ENCODE measurements around the gene TAMM41.

DNA sequence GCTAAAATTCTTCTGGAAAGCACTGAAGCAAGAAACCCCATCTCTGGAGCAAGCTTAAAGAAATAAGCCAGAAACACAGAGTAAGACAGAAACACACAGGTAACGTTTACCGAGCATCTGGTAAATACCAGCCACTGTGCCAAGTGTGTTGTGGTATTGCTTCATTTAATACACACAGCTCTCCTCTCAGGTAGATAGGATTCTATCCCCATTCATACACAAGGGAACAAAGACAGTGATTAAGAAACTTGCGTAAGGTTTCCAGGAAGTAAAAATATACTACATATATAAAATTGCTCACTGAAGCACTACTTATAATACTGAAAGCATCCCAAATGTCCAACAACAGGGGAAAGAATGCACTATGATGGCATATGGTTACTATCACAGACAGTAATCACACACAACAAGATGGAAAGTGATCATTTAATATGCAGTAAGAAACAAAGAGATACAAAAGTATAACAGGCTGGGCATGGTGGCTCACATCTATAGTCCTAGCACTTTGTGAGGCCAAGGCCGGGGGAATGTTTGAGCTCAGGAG is 27.5 kb downstream of the TAMM41 start:
- TF ChIP-seq BCL11A (tag by site-specific recombination; IDR thresholded peaks at IDR 0.05; ENCODE audit: low read depth): no peak
- no peak for TF ChIP-seq ZNF274 (IDR thresholded peaks at IDR 0.05; ENCODE audit: low read length)
- no peak for TF ChIP-seq ZNF274 (tag by site-specific recombination; IDR thresholded peaks at IDR 0.05; ENCODE audit: borderline replicate concordance)
- TF ChIP-seq, protein P1, sequence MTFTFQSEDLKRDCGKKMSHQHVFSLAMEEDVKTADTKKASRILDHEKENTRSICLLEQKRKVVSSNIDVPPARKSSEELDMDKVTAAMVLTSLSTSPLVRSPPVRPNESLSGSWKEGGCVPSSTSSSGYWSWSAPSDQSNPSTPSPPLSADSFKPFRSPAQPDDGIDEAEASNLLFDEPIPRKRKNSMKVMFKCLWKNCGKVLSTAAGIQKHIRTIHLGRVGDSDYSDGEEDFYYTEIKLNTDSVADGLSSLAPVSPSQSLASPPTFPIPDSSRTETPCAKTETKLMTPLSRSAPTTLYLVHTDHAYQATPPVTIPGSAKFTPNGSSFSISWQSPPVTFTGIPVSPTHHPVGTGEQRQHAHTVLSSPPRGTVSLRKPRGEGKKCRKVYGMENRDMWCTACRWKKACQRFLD (tag by site-specific recombination; IDR thresholded peaks at IDR 0.05): no peak
- TF ChIP-seq, protein P2, sequence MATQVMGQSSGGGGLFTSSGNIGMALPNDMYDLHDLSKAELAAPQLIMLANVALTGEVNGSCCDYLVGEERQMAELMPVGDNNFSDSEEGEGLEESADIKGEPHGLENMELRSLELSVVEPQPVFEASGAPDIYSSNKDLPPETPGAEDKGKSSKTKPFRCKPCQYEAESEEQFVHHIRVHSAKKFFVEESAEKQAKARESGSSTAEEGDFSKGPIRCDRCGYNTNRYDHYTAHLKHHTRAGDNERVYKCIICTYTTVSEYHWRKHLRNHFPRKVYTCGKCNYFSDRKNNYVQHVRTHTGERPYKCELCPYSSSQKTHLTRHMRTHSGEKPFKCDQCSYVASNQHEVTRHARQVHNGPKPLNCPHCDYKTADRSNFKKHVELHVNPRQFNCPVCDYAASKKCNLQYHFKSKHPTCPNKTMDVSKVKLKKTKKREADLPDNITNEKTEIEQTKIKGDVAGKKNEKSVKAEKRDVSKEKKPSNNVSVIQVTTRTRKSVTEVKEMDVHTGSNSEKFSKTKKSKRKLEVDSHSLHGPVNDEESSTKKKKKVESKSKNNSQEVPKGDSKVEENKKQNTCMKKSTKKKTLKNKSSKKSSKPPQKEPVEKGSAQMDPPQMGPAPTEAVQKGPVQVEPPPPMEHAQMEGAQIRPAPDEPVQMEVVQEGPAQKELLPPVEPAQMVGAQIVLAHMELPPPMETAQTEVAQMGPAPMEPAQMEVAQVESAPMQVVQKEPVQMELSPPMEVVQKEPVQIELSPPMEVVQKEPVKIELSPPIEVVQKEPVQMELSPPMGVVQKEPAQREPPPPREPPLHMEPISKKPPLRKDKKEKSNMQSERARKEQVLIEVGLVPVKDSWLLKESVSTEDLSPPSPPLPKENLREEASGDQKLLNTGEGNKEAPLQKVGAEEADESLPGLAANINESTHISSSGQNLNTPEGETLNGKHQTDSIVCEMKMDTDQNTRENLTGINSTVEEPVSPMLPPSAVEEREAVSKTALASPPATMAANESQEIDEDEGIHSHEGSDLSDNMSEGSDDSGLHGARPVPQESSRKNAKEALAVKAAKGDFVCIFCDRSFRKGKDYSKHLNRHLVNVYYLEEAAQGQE (tag by site-specific recombination; IDR thresholded peaks at IDR 0.05): no peak
- TF ChIP-seq, protein P3, sequence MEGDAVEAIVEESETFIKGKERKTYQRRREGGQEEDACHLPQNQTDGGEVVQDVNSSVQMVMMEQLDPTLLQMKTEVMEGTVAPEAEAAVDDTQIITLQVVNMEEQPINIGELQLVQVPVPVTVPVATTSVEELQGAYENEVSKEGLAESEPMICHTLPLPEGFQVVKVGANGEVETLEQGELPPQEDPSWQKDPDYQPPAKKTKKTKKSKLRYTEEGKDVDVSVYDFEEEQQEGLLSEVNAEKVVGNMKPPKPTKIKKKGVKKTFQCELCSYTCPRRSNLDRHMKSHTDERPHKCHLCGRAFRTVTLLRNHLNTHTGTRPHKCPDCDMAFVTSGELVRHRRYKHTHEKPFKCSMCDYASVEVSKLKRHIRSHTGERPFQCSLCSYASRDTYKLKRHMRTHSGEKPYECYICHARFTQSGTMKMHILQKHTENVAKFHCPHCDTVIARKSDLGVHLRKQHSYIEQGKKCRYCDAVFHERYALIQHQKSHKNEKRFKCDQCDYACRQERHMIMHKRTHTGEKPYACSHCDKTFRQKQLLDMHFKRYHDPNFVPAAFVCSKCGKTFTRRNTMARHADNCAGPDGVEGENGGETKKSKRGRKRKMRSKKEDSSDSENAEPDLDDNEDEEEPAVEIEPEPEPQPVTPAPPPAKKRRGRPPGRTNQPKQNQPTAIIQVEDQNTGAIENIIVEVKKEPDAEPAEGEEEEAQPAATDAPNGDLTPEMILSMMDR (tag by site-specific recombination; IDR thresholded peaks at IDR 0.05): no peak
- TF ChIP-seq SP7 (tag by site-specific recombination; IDR thresholded peaks at IDR 0.05): no peak
- no peak for TF ChIP-seq ZNF112 (tag by site-specific recombination; IDR thresholded peaks at IDR 0.05)
- TF ChIP-seq, protein P4, sequence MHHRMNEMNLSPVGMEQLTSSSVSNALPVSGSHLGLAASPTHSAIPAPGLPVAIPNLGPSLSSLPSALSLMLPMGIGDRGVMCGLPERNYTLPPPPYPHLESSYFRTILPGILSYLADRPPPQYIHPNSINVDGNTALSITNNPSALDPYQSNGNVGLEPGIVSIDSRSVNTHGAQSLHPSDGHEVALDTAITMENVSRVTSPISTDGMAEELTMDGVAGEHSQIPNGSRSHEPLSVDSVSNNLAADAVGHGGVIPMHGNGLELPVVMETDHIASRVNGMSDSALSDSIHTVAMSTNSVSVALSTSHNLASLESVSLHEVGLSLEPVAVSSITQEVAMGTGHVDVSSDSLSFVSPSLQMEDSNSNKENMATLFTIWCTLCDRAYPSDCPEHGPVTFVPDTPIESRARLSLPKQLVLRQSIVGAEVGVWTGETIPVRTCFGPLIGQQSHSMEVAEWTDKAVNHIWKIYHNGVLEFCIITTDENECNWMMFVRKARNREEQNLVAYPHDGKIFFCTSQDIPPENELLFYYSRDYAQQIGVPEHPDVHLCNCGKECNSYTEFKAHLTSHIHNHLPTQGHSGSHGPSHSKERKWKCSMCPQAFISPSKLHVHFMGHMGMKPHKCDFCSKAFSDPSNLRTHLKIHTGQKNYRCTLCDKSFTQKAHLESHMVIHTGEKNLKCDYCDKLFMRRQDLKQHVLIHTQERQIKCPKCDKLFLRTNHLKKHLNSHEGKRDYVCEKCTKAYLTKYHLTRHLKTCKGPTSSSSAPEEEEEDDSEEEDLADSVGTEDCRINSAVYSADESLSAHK (tag by site-specific recombination; IDR thresholded peaks at IDR 0.05): no peak
- no peak for TF ChIP-seq ZNF768 (tag by site-specific recombination; IDR thresholded peaks at IDR 0.05)
- no peak for TF ChIP-seq YY2 (tag by site-specific recombination; IDR thresholded peaks at IDR 0.05)
- TF ChIP-seq, protein P5, sequence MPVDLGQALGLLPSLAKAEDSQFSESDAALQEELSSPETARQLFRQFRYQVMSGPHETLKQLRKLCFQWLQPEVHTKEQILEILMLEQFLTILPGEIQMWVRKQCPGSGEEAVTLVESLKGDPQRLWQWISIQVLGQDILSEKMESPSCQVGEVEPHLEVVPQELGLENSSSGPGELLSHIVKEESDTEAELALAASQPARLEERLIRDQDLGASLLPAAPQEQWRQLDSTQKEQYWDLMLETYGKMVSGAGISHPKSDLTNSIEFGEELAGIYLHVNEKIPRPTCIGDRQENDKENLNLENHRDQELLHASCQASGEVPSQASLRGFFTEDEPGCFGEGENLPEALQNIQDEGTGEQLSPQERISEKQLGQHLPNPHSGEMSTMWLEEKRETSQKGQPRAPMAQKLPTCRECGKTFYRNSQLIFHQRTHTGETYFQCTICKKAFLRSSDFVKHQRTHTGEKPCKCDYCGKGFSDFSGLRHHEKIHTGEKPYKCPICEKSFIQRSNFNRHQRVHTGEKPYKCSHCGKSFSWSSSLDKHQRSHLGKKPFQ (tag by site-specific recombination; IDR thresholded peaks at IDR 0.05): no peak
- TF ChIP-seq TRIM28 (IDR thresholded peaks at IDR 0.05; ENCODE audit: borderline replicate concordance, low read length): no peak

Measured in HEK293 (cell line).